GM12892 (cell line): ENCODE data around the gene ZNF594.
"Not testable (repeated sequence)": the region's sequence is repeated elsewhere in the genome, so short reads cannot be mapped to it uniquely, and the experiment has no call there.

ENCODE experiments used
- DNase-seq: peaks from one replicate; pipeline ENCODE4 v3.0.0; 2011; ENCODE audit not compliant: insufficient read length
- FAIRE-seq: peaks from 2 replicates; lab custom pipeline; 2011; peaks lifted over from hg19 to GRCh38; lab: Jason Lieb, UNC
- POLR2A ChIP-seq: IDR thresholded peaks from 2 replicates; pipeline ENCODE4 v1.6.1; 2011; ENCODE audit warnings: low read depth, low read length, control low read depth
- POLR2AphosphoS5 ChIP-seq: IDR thresholded peaks from 2 replicates; pipeline ENCODE4 v1.6.1; 2011; ENCODE audit warnings: low read depth, low read length, control low read depth
- TAF1 ChIP-seq: IDR thresholded peaks from 2 replicates; pipeline ENCODE4 v1.6.1; 2011; ENCODE audit warnings: low read depth, mild to moderate bottlenecking, control low read depth, low read length, borderline replicate concordance

ZNF594 gene

DNA sequence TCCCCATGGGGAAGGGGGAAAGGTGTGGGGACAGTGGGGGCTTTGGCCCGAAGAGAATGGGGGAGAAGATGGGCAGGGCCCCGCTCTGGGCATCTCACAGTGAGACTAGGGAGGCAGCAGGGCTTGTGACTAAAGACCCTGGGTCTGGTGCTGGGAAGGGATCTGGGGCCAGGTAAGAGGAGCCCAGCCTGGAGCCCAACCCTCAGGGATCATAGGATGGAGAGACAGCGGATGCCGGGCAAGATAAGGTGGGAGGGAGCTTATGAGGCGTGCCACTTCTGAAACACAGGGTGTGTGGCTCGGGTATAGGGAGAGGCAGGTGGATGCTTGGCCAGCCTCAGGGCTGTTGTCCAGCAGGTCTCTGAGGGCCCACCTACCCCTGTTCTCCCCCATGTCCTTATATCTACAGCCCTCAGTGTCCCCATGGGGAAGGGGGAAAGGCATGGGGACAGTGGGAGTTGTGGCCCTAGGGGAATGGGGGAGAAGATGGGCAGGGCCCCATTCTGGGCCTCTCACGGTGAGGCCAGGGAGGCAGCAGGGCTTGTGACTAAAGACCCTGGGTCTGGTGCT is 60.4 kb downstream of the ZNF594 start:
- DNase-seq (no peak), FAIRE-seq (no peak)
- no peak for TF ChIP-seq POLR2AphosphoS5
- TF ChIP-seq POLR2A, result no peak
- no peak for TF ChIP-seq TAF1

DNA sequence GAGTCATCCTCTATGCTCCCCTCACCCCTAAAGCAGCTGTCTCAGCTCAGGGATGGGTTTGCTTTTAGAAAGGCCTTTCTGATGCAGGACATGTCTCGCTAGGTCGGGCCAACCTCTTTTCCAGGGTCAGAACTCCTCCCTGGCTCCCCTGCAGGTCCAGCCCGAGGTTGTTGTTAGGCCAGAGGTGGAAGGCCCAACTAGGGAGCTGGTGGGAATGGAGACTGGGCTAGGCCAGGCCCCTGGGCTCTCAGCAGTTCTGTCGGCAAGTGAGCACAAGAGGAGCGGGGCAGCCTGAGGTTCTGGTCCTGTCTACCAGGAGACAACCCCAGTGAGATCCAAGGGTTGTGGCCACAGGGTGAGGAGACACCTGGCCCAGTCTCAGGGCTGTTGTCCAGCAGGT is 61.0 kb downstream of the ZNF594 start:
- not testable (repeated sequence) for FAIRE-seq, DNase-seq

DNA sequence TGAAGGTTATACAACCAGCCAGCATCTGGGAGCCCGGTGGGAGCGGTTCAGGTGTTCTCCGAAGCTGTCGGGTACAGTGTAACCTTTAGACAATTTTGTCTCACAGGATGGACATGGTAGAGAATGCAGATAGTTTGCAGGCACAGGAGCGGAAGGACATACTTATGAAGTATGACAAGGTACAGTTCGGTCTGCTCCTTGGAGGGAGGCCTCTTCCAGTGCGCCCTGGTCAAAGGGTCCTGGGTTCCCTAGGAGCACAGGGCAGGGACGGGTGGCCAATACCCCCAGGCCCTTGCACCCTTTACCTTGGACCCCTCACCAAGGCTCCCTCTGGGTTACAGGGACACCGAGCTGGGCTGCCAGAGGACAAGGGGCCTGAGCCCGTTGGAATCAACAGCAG is 61.4 kb downstream of the ZNF594 start:
- not testable (repeated sequence) for FAIRE-seq, DNase-seq

DNA sequence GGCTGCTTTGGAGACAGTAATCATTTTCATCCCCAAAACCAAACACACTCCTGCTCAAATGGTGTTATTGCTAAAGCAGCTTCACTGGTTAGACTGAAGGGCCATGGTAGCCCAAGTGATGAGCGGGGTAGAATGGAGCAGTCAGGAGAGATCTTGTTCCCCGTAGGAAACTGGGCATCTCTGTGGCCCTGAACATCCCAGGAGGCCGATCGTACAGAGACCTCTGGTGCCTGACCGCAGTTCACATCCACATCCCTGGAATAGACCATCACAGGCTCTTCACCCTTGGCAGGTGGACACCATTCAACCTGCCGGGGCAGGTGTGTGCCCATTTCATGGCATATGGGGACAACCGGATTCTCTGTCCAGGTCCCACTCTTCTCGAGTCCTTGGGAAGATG is 61.9 kb downstream of the ZNF594 start:
- not testable (repeated sequence) for DNase-seq, FAIRE-seq
